HG03066 (cell line): ENCODE data around the gene TAS2R60.
"Not testable (repeated sequence)": the region's sequence is repeated elsewhere in the genome, so short reads cannot be mapped to it uniquely, and the experiment has no call there.

ENCODE experiments used
- ATAC-seq: cut with Tn5 transposase; IDR thresholded peaks from one replicate; pipeline ENCODE4 v1.9.1; 2021; ENCODE audit warnings: low read depth; ENCODE audit not compliant: unreplicated experiment

The TAS2R60 gene

DNA sequence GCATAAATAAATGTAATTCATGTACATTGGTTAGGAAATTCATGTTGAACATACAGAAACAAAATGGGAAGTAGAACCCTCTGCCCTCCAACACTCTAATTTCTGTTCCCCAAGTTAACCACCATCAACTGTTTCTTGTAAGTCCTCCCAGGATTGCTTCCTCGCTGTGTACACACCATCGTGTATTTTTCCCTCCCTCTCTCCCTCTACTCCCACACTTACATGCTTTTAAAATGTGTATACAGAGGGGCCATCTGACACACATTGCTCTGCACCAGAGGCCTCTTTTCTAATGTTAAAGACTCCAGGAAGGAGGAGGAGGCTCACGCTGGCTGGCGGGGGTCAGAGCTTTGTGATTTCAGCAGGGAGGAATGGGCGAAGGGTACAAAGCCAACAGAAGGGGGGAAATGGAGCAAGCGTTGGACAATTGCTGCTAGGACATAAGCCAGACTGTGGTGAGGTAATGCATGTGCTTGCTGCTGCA is 32.7 kb upstream of the TAS2R60 start:
- no peak for ATAC-seq

- ATAC-seq, result no peak
These were observed 31.1 kb upstream of the TAS2R60 start for GRCh38 chr7:143411976-143412708.

- ATAC-seq, result no peak
These were observed 30.1 kb upstream of the TAS2R60 start for GRCh38 chr7:143413123-143413522.

DNA sequence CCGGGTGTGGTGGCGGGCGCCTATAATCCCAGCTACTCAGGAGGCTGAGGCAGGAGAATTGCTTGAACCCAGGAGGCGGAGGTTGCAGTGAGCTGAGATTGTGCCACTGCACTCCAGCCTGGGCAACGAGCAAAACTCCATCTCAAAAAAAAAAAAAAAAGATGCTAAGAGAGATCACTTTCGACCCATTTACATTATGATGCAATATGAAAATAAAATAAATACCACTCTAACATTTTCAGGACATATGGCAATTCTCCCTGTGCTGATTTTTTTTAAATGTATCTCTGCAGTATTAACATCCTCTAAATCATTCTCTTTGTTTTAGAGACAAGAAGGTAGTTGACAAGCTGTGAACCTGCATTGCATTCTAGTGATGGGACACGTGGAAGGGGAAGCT is 28.0 kb upstream of the TAS2R60 start:
- ATAC-seq, result not testable (repeated sequence)

DNA sequence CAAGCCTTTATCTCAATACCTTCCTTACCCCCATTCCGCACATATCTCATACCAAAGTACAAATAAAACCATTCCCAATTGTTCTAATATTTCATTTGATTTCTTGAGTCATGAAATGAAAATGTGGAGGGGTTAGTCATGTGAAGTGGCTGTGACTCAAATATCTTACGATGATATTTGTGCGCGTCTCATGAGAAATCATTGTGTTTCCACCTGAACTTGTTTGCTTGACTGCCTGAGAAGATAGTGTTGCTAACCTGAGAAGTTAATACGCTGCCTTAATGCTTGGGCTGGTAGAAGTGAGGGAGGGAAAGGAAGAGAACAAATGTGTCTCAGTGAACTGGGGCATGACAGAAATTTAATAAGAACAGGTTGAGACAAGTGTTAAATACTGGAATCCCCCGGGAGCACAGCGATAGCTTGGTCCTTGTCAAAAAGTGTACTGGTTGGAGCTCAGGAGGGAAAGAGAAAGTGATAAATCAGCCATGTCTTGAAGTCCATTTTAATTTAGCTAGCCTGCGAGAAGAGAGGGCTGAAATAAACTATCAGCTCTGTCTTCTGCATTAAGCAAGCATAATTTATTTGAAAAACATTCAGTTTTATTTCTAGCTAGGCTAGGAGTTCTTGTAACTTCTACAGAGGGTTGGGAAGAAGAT is 27.4 kb upstream of the TAS2R60 start:
- ATAC-seq, result no peak

- ATAC-seq, result no peak
These were observed 26.6 kb upstream of the TAS2R60 start for GRCh38 chr7:143416565-143417149.

DNA sequence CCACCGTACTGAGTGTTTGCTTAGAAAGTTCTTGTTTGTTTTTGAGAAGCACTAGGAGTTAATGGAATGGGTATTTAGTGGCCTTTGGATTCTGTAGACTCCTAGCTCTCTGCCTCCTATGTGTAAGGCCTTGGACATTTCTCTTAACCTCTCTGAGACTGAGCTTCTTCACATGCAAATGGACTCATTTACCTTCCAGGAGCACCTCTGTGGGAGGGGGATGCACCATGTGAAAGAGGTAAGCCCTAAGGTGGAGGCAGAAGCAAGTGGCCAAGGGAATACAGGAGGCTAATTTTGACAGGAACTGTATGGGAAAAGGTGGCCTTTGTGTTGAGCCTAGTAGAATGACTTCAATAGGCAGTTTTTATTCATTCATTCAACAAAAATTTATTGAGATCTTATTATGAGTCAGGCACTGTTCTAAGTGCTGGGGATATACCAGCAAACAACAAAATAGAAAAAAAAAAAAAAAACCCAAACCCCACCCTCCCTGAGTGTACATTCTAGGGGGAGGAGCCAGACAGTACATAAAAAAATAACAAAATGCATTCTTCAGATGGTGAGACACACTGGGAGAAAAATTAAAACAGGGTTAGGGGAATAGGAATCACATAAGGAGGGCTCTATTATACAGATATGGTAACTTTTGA is 25.4 kb upstream of the TAS2R60 start:
- ATAC-seq, result no peak

- no peak for ATAC-seq
These were observed 24.4 kb upstream of the TAS2R60 start for GRCh38 chr7:143418681-143419458.

DNA sequence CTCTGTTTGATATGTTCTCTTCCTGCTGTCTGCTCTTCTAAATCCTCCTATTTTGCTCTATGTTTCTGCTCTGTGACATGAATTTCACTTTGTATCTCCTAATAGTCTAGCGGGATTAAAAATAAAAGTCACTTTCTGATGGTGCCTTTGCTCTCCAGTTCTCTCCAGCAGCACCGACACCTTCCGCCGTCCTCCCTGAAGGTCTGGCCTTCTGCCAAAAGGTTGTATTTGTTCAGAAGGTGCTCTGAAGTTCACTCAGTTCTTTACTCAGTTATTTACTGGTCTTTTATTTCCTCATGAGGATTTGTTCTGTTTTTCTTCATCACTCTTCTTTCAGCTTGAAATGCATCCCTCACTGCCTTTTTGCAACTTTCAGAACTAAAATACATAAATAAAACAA is 23.4 kb upstream of the TAS2R60 start:
- no peak for ATAC-seq

DNA sequence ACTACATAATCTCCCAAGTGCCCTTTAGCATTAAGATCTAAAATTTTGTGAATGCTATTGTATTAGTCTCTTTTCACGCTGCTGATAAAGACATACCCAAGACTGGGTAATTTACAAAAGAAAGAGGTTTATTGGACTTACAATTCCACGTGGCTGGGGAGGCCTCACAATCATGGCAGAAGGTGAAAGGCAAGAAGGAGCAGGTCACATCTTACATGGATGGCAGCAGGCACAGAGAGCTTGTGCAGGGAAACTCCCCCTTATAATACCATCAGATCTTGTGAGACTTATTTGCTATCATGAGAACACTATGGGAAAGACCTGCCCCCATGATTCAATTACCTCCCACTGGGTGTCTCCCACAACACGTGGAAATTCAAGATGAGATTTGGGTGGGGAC is 22.6 kb upstream of the TAS2R60 start:
- ATAC-seq, result not testable (repeated sequence)

- no peak for ATAC-seq
These were observed 21.2 kb upstream of the TAS2R60 start for GRCh38 chr7:143422033-143422432.

GRCh38 chr7:143424476-143424875 is 18.8 kb upstream of the TAS2R60 start:
- ATAC-seq, result not testable (repeated sequence)

DNA sequence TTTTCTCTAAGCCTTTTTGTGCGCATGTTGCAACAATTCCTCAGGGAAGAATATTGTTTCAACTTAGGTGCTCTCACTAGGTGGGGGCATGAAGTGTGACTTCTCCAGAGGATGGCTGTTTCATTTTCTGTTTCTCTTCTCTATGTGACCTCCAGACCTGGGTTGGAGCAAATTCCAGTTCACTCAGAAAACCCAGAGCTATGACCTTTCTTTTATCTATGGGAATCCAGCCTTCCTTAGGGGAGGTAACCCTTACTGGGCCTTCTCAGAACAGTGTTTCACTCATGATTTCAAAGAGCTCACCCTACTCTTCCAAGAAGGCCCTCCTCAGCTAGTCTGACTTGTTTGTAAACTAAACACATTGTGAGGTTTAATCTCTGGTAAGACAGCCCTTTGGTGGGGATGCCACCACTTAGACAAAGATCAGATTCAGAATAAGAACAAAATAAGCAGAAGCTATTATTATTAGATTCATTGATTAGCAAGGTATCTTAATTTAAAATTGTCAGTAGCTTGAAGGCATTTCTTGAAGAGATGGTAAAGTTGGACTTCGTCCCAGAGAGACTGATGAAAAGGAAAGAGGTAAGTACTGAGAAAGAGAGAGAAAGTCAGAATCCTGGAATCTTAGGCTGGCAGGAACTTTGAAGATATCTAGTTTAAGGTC is 16.6 kb upstream of the TAS2R60 start:
- no peak for ATAC-seq

GRCh38 chr7:143429770-143430698 is 13.2 kb upstream of the TAS2R60 start:
- ATAC-seq, result no peak

- ATAC-seq, result no peak
These were observed 12.1 kb upstream of the TAS2R60 start for GRCh38 chr7:143431109-143431508.

DNA sequence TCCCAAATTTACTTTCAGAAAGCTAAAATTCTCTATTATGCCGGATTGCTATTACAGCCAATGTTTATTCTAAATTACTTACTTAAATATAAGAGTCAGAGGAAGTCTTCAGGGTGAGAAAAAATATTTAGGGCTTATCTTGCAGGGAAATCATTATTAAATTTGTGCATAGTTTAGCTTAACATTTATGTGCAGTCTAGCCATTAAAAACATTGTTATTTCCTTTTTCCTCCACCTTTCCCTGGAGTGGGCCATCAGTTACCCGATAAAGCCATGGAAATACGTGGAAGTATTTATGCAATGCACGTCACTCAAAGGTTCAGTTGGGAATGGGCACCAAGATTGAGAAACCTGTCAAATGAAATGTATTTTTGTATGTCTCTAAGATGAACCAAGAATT is 9.5 kb upstream of the TAS2R60 start:
- ATAC-seq, result no peak

DNA sequence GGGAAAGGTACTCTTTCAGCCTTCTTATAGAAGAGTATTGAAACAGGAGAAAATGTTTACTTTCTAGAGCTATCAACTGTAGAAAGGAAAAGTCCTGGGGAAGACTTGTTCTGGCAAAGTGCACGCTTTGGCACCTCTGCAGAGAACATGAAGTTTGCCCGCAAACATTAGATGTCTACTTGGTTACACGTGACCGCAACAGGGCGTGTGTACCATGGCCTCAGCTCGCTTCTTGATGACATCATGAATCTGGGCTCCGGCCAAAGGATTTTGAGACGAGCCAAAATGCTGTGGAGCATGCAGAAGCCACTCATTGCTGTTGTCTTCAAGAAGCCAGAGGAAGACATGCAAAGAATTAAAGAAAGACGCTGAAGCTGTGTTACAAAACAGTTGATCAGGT is 8.6 kb upstream of the TAS2R60 start:
- no peak for ATAC-seq

GRCh38 chr7:143435266-143435665 is 8.0 kb upstream of the TAS2R60 start:
- ATAC-seq, result no peak
